ENCODE data around the gene SPATA6.
"Not testable (repeated sequence)": the region's sequence is repeated elsewhere in the genome, so short reads cannot be mapped to it uniquely, and the experiment has no call there.

The SPATA6 gene

GRCh38 chr1:48448932-48449331 lies 23.1 kb downstream of the SPATA6 start:
- H3K36me3 ChIP-seq (ENCODE audit: control insufficient read depth in 2 of 2, insufficient read depth in 1 of 2, low read length in 2 of 2), result no peaks in the 10 kb centered on the region
- H3K4me3 ChIP-seq (ENCODE audit: low read depth, low read length), result no peak overlapping the region
- ChIA-PET CTCF (interaction anchor here (0.6 kb wide), 1 partner anchor 900 kb away, joined by 3 read pairs; no protein-coding TSS in a partner anchor), POLR2A (no interaction called here)
- H3K27ac ChIP-seq (ENCODE audit: extremely low read depth, low read depth, low read length), result no peak overlapping the region
- H3K9me3 ChIP-seq (ENCODE audit: control insufficient read depth, insufficient read depth, low read depth, low read length), result no peaks in the 10 kb centered on the region
- TF ChIP-seq GLIS2 (tag by site-specific recombination; IDR thresholded peaks at IDR 0.05) (no peak), ZNF654 (tag by site-specific recombination; IDR thresholded peaks at IDR 0.05; ENCODE audit: low read depth) (no peak), REPIN1 (tag by site-specific recombination; IDR thresholded peaks at IDR 0.05; ENCODE audit: low read depth) (no peak), ZNF623 (tag by site-specific recombination; IDR thresholded peaks at IDR 0.05) (no peak), ZNF157 (tag by site-specific recombination; IDR thresholded peaks at IDR 0.05) (no peak), ZNF561 (tag by site-specific recombination; IDR thresholded peaks at IDR 0.05; ENCODE audit: borderline replicate concordance) (no peak), ZBTB11 (tag by site-specific recombination; conservative IDR thresholded peaks at IDR 0.05; ENCODE audit: low read depth) (no peak), ZSCAN16 (tag by site-specific recombination; IDR thresholded peaks at IDR 0.05) (no peak), ZBTB21 (tag by site-specific recombination; IDR thresholded peaks at IDR 0.05) (no peak), GLI4 (tag by site-specific recombination; IDR thresholded peaks at IDR 0.05) (no peak), BCL6B (tag by site-specific recombination; IDR thresholded peaks at IDR 0.05) (no peak), KLF10 (tag by site-specific recombination; IDR thresholded peaks at IDR 0.05) (no peak), ZNF19 (tag by site-specific recombination; IDR thresholded peaks at IDR 0.05; ENCODE audit: low read depth) (no peak), ZEB2 (tag by site-specific recombination; IDR thresholded peaks at IDR 0.05) (no peak), MZF1 (tag by site-specific recombination; IDR thresholded peaks at IDR 0.05; ENCODE audit: borderline replicate concordance) (no peak), ZNF514 (tag by site-specific recombination; IDR thresholded peaks at IDR 0.05) (no peak), ZNF830 (tag by site-specific recombination; IDR thresholded peaks at IDR 0.05; ENCODE audit: low read depth) (no peak), ZNF548 (tag by site-specific recombination; IDR thresholded peaks at IDR 0.05) (no peak), ZNF24 (tag by site-specific recombination; IDR thresholded peaks at IDR 0.05) (no peak)
- H3K4me1 ChIP-seq (ENCODE audit: control insufficient read depth, insufficient read depth, low read length), result no peaks in the 10 kb centered on the region

- H3K9me3 ChIP-seq (ENCODE audit: control insufficient read depth, insufficient read depth, low read depth, low read length); H3K4me1 ChIP-seq (ENCODE audit: control insufficient read depth, insufficient read depth, low read length); H3K27ac ChIP-seq (ENCODE audit: extremely low read depth, low read depth, low read length); CTCF ChIA-PET; POLR2A ChIA-PET; H3K4me3 ChIP-seq (ENCODE audit: low read depth, low read length); H3K36me3 ChIP-seq (ENCODE audit: control insufficient read depth in 2 of 2, insufficient read depth in 1 of 2, low read length in 2 of 2): not testable (repeated sequence)
Observed at GRCh38 chr1:48444186-48444585, 27.8 kb downstream of the SPATA6 start.
